Measurements from ENCODE around the gene ZNG1C.
"Not testable (repeated sequence)": the region's sequence is repeated elsewhere in the genome, so short reads cannot be mapped to it uniquely, and the experiment has no call there.

ZNG1C gene

DNA sequence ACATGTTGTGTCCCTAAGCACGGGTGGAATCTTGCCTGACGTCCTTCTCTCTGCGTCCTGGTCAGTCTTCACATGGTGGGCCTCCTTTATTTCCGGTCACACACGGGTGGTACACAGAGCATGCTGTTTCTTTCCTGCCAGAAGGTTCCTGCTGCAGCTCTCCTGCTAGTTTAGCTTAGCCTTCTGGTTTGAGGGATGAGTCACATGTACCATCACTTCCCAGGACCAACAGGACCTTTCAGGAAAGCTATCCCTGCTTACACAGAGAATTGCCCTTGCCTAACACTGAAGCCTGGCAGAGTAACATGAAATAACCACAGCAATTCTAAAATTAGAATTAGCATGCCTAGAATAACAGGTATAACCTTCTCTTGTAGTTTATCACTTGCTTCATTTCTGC is 69.4 kb downstream of the ZNG1C start:
- not testable (repeated sequence) for H3K36me3 ChIP-seq (ENCODE audit: control insufficient read depth in 2 of 2, insufficient read depth in 2 of 2, low read length in 2 of 2); H3K4me3 ChIP-seq (ENCODE audit: low read length in 2 of 2); H3K27me3 ChIP-seq (ENCODE audit: control insufficient read depth in 1 of 2, insufficient read depth in 2 of 2, low read length in 2 of 2)

DNA sequence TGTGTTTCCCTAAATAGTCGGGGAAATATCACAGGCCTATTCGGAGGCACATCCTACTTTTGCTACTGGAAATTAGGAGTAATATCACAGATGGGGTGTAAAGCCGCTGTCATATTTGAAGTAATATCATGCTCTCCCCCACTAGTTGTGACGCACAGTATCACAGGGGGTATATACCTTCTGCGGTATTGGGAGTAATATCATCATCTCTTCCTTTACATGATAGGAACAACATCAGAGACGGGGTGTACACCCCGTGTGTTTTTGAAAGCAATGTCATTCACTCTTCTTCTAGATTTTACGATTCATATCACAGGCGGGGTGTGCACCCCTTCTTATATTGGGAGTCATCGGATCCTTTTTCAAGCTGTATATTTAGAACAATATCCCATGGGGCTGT is 76.4 kb downstream of the ZNG1C start:
- not testable (repeated sequence) for H3K27ac ChIP-seq (ENCODE audit: low read length)

More for the DNA sequence above, 69.4 kb downstream of the ZNG1C start:
- H3K9ac ChIP-seq (ENCODE audit: low read length in 2 of 2); H3K9me3 ChIP-seq (ENCODE audit: control insufficient read depth in 2 of 2, low read length in 2 of 2); H3K27ac ChIP-seq (ENCODE audit: low read length); H3K4me1 ChIP-seq (ENCODE audit: control insufficient read depth, insufficient read depth, low read length): not testable (repeated sequence)

DNA sequence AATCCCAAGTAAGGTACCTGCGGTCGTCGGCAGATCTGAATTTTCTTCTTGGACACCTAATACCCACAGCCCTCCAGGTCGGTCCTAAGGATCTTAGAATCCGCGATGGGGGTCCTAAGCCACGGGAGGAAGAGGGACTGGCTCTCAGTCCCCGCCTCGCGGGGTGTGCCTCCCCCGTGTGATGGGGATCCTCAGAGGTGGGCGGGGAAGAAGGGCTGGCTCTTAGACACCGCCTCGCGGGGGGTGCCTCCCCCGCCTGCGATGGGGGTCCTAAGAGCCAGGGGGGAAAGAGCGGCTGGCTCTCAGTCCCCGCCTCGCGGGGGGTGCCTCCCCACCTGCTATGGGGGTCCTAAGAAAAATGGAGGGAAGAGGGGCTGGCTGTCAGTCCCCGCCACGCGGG is 82.0 kb downstream of the ZNG1C start:
- H3K27ac ChIP-seq (ENCODE audit: low read length); H3K9me3 ChIP-seq (ENCODE audit: control insufficient read depth in 2 of 2, low read length in 2 of 2); H3K4me3 ChIP-seq (ENCODE audit: low read length in 2 of 2); H3K9ac ChIP-seq (ENCODE audit: low read length in 2 of 2); H3K27me3 ChIP-seq (ENCODE audit: control insufficient read depth in 1 of 2, insufficient read depth in 2 of 2, low read length in 2 of 2); H3K36me3 ChIP-seq (ENCODE audit: control insufficient read depth in 2 of 2, insufficient read depth in 2 of 2, low read length in 2 of 2); H3K4me1 ChIP-seq (ENCODE audit: control insufficient read depth, insufficient read depth, low read length): not testable (repeated sequence)

More for the DNA sequence above, 76.4 kb downstream of the ZNG1C start:
- not testable (repeated sequence) for H3K9ac ChIP-seq (ENCODE audit: low read length in 2 of 2); H3K4me3 ChIP-seq (ENCODE audit: low read length in 2 of 2); H3K9me3 ChIP-seq (ENCODE audit: control insufficient read depth in 2 of 2, low read length in 2 of 2); H3K27me3 ChIP-seq (ENCODE audit: control insufficient read depth in 1 of 2, insufficient read depth in 2 of 2, low read length in 2 of 2); H3K36me3 ChIP-seq (ENCODE audit: control insufficient read depth in 2 of 2, insufficient read depth in 2 of 2, low read length in 2 of 2); H3K4me1 ChIP-seq (ENCODE audit: control insufficient read depth, insufficient read depth, low read length)

GRCh38 chr9:68324518-68324917 is 82.7 kb downstream of the ZNG1C start:
- H3K4me3 ChIP-seq (ENCODE audit: low read length in 2 of 2); H3K9me3 ChIP-seq (ENCODE audit: control insufficient read depth in 2 of 2, low read length in 2 of 2); H3K9ac ChIP-seq (ENCODE audit: low read length in 2 of 2); H3K36me3 ChIP-seq (ENCODE audit: control insufficient read depth in 2 of 2, insufficient read depth in 2 of 2, low read length in 2 of 2); H3K4me1 ChIP-seq (ENCODE audit: control insufficient read depth, insufficient read depth, low read length); H3K27me3 ChIP-seq (ENCODE audit: control insufficient read depth in 1 of 2, insufficient read depth in 2 of 2, low read length in 2 of 2); H3K27ac ChIP-seq (ENCODE audit: low read length): not testable (repeated sequence)

DNA sequence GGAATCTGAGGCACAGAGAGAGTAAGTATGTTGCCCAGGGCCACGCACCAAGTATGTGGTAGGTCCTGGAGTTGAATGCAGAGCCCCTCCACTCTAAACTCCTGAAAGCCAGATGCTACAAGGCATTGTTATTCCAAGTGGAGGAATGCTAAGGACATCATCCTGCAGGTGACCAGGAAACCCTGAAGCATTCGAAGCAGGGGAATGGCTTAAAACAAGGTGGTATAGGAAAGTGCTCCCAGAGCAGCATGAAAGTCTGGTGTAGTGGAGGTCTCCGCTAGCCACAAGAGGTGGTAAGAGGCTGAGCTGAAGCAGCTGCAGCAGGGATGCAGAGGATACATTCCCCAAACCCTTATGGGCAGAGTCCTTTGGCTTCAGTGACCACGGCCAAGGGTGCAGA is 87.3 kb downstream of the ZNG1C start:
- H3K27me3 ChIP-seq (ENCODE audit: control insufficient read depth in 1 of 2, insufficient read depth in 2 of 2, low read length in 2 of 2); H3K4me3 ChIP-seq (ENCODE audit: low read length in 2 of 2); H3K9ac ChIP-seq (ENCODE audit: low read length in 2 of 2); H3K27ac ChIP-seq (ENCODE audit: low read length); H3K36me3 ChIP-seq (ENCODE audit: control insufficient read depth in 2 of 2, insufficient read depth in 2 of 2, low read length in 2 of 2); H3K4me1 ChIP-seq (ENCODE audit: control insufficient read depth, insufficient read depth, low read length); H3K9me3 ChIP-seq (ENCODE audit: control insufficient read depth in 2 of 2, low read length in 2 of 2): not testable (repeated sequence)

GRCh38 chr9:68330531-68331173 is 88.9 kb downstream of the ZNG1C start:
- not testable (repeated sequence) for H3K4me3 ChIP-seq (ENCODE audit: low read length in 2 of 2); H3K4me1 ChIP-seq (ENCODE audit: control insufficient read depth, insufficient read depth, low read length); H3K27me3 ChIP-seq (ENCODE audit: control insufficient read depth in 1 of 2, insufficient read depth in 2 of 2, low read length in 2 of 2); H3K27ac ChIP-seq (ENCODE audit: low read length); H3K9ac ChIP-seq (ENCODE audit: low read length in 2 of 2); H3K9me3 ChIP-seq (ENCODE audit: control insufficient read depth in 2 of 2, low read length in 2 of 2); H3K36me3 ChIP-seq (ENCODE audit: control insufficient read depth in 2 of 2, insufficient read depth in 2 of 2, low read length in 2 of 2)

GRCh38 chr9:68332122-68332521 is 90.3 kb downstream of the ZNG1C start:
- not testable (repeated sequence) for H3K9me3 ChIP-seq (ENCODE audit: control insufficient read depth in 2 of 2, low read length in 2 of 2); H3K4me1 ChIP-seq (ENCODE audit: control insufficient read depth, insufficient read depth, low read length); H3K4me3 ChIP-seq (ENCODE audit: low read length in 2 of 2); H3K27me3 ChIP-seq (ENCODE audit: control insufficient read depth in 1 of 2, insufficient read depth in 2 of 2, low read length in 2 of 2); H3K36me3 ChIP-seq (ENCODE audit: control insufficient read depth in 2 of 2, insufficient read depth in 2 of 2, low read length in 2 of 2); H3K27ac ChIP-seq (ENCODE audit: low read length); H3K9ac ChIP-seq (ENCODE audit: low read length in 2 of 2)

DNA sequence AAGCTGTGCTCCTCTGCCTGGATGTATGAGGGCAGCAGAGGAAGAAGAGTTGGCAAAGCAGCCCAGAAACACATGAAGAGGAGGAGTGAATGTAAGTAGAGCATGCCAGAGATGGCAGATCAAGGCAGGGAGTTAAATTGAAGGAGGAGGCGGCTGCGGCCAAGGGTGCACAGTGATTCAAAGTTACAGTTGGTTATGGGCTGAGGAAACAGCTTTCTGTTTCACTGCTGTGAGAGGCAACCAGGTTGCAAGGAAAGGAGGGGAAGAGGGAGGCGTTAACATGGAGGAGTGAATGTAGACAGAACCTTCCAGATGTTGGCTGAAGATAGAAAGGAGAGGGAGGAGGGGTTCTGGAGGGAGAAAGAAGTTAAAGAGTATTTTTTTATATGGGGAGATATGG is 94.2 kb downstream of the ZNG1C start:
- H3K27ac ChIP-seq (ENCODE audit: low read length); H3K9me3 ChIP-seq (ENCODE audit: control insufficient read depth in 2 of 2, low read length in 2 of 2); H3K36me3 ChIP-seq (ENCODE audit: control insufficient read depth in 2 of 2, insufficient read depth in 2 of 2, low read length in 2 of 2); H3K4me1 ChIP-seq (ENCODE audit: control insufficient read depth, insufficient read depth, low read length); H3K27me3 ChIP-seq (ENCODE audit: control insufficient read depth in 1 of 2, insufficient read depth in 2 of 2, low read length in 2 of 2); H3K4me3 ChIP-seq (ENCODE audit: low read length in 2 of 2); H3K9ac ChIP-seq (ENCODE audit: low read length in 2 of 2): not testable (repeated sequence)

- H3K4me3 ChIP-seq (ENCODE audit: low read length in 2 of 2); H3K4me1 ChIP-seq (ENCODE audit: control insufficient read depth, insufficient read depth, low read length); H3K27ac ChIP-seq (ENCODE audit: low read length); H3K36me3 ChIP-seq (ENCODE audit: control insufficient read depth in 2 of 2, insufficient read depth in 2 of 2, low read length in 2 of 2); H3K9me3 ChIP-seq (ENCODE audit: control insufficient read depth in 2 of 2, low read length in 2 of 2); H3K27me3 ChIP-seq (ENCODE audit: control insufficient read depth in 1 of 2, insufficient read depth in 2 of 2, low read length in 2 of 2); H3K9ac ChIP-seq (ENCODE audit: low read length in 2 of 2): not testable (repeated sequence)
Observed at GRCh38 chr9:68336639-68337339, 95.0 kb downstream of the ZNG1C start.

DNA sequence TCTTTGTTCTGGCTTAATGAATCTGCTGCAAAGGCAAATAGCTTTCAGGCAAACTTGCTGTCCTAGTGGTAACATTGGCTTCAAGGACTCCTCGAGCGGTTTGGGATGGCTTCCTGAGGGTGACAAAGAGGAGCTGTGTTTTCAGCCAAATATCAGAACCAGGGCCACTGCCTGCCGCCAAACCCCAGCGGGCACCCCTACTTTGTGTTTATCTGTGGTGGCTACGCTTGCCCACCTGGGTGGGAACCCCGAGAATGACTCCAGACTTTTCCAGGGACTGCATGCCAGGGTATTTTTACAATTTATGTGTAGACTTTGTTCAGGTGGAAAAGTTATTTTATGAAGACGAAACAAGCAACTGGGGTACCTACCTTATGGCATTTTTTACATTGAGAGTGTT is 96.2 kb downstream of the ZNG1C start:
- not testable (repeated sequence) for H3K4me3 ChIP-seq (ENCODE audit: low read length in 2 of 2); H3K27ac ChIP-seq (ENCODE audit: low read length); H3K9me3 ChIP-seq (ENCODE audit: control insufficient read depth in 2 of 2, low read length in 2 of 2); H3K27me3 ChIP-seq (ENCODE audit: control insufficient read depth in 1 of 2, insufficient read depth in 2 of 2, low read length in 2 of 2); H3K36me3 ChIP-seq (ENCODE audit: control insufficient read depth in 2 of 2, insufficient read depth in 2 of 2, low read length in 2 of 2); H3K9ac ChIP-seq (ENCODE audit: low read length in 2 of 2); H3K4me1 ChIP-seq (ENCODE audit: control insufficient read depth, insufficient read depth, low read length)

DNA sequence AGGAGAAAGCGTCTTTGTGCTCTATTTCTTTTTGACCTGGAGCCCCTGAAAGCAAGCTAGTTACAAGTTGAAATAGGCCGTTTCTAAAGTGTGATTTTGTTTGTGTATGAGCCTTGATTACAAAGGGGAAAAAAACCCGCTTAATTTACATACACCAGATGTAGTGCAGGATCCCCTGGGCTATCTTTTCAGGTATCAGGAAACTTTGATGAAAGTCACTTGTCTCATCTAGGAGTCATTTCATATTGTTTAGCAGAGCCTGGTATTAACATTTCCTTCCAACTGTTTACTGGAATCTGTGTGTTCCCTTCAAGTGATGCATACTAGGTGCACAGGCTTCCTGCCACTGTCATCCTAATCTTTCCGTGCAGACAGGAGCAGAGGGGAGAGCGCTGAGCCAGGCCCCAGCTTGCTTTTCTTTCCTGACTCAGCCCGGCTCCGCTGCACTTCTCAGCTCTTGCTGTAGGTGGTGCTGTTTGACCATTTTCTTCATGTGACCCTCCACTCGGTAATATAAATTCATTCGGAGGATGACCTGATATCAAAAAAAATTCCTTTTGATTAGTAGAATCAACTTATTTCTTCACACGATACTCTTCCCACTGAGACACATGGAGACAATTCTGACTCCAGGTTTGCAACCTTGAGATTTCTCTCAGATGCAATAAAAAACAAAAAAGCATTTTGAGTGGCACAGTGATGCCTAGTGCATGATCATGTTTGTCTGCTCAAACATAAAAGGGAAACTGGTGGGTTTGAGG is 100.7 kb downstream of the ZNG1C start:
- not testable (repeated sequence) for H3K27me3 ChIP-seq (ENCODE audit: control insufficient read depth in 1 of 2, insufficient read depth in 2 of 2, low read length in 2 of 2); H3K9ac ChIP-seq (ENCODE audit: low read length in 2 of 2); H3K4me1 ChIP-seq (ENCODE audit: control insufficient read depth, insufficient read depth, low read length); H3K4me3 ChIP-seq (ENCODE audit: low read length in 2 of 2); H3K27ac ChIP-seq (ENCODE audit: low read length); H3K36me3 ChIP-seq (ENCODE audit: control insufficient read depth in 2 of 2, insufficient read depth in 2 of 2, low read length in 2 of 2); H3K9me3 ChIP-seq (ENCODE audit: control insufficient read depth in 2 of 2, low read length in 2 of 2)
